Stimulated activated naive B cell treated with anti-CD40 and anti-IgM and Interleukin-4, amounts not matched to agents 10 μg/mL and 1 μg/mL and 100 μg/mL, for 72 hours (primary cell): Measurements from ENCODE around the gene RNF225.
"Not testable (repeated sequence)": the region's sequence is repeated elsewhere in the genome, so short reads cannot be mapped to it uniquely, and the experiment has no call there.

Source experiments
- ATAC-seq, 2 donors: fragments of 150-1000 bp; cut with Tn5 transposase; replicated peaks; 2 replicates each; pipeline ENCODE4 v1.10.0; 2021; ENCODE audit warnings: moderate library complexity in 1 of 2
- DNase-seq: peaks from one replicate; pipeline ENCODE4 v3.0.0; 2021
- H3K27ac Mint-ChIP-seq: one replicate; pipeline ENCODE4 v1.8.0; 2022; ENCODE audit warnings: mild to moderate bottlenecking, mixed read lengths
- H3K27me3 Mint-ChIP-seq, 2 donors: one replicate each; pipeline ENCODE4 v1.8.0; 2022; ENCODE audit warnings: mixed read lengths in 2 of 2
- H3K36me3 Mint-ChIP-seq, 2 donors: one replicate each; pipeline ENCODE4 v1.8.0; 2022; ENCODE audit warnings: mixed read lengths in 2 of 2, mild to moderate bottlenecking in 1 of 2
- H3K4me1 Mint-ChIP-seq, 2 donors: one replicate each; pipeline ENCODE4 v1.8.0; 2022; ENCODE audit warnings: mixed read lengths in 2 of 2, mild to moderate bottlenecking in 1 of 2
- H3K4me3 Mint-ChIP-seq, 2 donors: one replicate each; pipeline ENCODE4 v1.8.0; 2022; ENCODE audit warnings: mild to moderate bottlenecking in 2 of 2, mixed read lengths in 2 of 2, moderate library complexity in 1 of 2
- H3K9me3 Mint-ChIP-seq, 2 donors: one replicate each; pipeline ENCODE4 v1.8.0; 2022; ENCODE audit warnings: mixed read lengths in 2 of 2, mild to moderate bottlenecking in 1 of 2

Gene RNF225

DNA sequence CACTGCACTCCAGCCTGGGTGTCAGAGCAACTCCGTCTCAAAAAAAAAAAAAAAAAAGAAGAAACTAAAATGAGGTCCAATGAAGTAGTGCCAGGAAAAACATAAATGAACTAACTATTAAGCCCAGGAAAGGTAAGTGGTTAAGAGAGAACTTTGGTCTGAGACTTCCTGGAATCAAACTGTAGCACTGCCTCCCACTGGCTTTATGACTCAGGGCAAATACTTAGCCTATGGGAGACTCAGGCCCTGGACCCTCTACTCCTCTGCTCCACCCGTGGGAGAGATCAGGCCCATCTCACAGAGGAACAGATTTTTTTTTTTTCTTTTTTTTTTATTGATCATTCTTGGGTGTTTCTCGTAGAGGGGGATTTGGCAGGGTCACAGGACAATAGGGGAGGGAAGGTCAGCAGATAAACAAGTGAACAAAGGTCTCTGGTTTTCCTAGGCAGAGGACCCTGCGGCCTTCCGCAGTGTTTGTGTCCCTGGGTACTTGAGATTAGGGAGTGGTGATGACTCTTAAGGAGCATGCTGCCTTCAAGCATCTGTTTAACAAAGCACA lies 8.5 kb downstream of the RNF225 start:
- H3K4me3 Mint-ChIP-seq, H3K27ac Mint-ChIP-seq, DNase-seq, H3K27me3 Mint-ChIP-seq, H3K9me3 Mint-ChIP-seq, ATAC-seq: not testable (repeated sequence)
- Mint-ChIP-seq H3K4me1 (peaks cover 30 to 41% of the 10 kb centered on the region in 2 donors), H3K36me3 (peaks cover 0 to 12% of the 10 kb centered on the region in 2 donors)

DNA sequence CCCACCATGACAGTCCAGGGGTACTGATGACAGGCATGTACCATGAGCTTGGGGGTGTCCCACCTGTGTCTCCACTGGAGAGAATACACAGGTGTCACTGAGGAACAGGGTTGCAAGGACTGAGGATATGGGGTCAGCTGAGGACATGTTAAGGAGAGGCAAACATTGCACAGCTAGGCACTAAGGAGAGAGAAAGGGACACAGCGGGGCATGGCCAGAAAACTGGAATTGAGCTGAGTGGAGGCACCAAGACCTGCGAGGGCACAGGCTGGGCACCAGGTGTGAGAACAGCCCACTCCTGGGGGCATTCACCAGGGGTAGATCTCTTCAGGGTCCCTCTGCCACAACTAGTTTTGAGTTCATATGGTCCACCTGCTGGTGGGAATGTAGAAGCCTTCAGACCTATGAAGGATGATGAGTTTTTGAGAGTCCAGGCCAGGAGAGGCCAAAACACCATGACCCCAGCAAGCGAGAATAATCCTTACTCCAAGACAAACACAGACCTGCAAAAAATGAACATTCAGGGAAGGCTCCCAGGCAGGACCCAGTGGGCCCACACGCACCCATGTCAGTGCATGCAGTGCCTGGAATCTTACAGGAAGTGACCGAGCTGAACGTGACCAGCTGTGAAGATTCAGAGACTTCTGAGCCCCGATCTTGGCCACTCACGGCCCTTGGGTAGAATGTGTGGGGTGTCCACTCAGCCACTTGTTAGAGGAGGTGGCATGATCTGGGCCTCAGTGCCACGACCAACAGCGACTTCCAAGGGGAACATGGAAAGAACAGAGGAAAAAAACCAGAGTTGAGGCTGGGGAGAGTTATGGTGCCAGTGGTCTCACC lies 11.6 kb downstream of the RNF225 start:
- ATAC-seq (no peak), DNase-seq (no peak)
- peaks cover 3 to 12% of the 10 kb centered on the region in 2 donors for H3K36me3 Mint-ChIP-seq
- H3K27me3 Mint-ChIP-seq, result no peaks in the 10 kb centered on the region
- H3K9me3 Mint-ChIP-seq, result no peaks in the 10 kb centered on the region
- peak overlapping the region; percentile 89 to 95 for H3K4me3 Mint-ChIP-seq
- peak overlapping the region; percentile 98 for H3K27ac Mint-ChIP-seq
- H3K4me1 Mint-ChIP-seq, result peaks cover 33 to 39% of the 10 kb centered on the region in 2 donors

DNA sequence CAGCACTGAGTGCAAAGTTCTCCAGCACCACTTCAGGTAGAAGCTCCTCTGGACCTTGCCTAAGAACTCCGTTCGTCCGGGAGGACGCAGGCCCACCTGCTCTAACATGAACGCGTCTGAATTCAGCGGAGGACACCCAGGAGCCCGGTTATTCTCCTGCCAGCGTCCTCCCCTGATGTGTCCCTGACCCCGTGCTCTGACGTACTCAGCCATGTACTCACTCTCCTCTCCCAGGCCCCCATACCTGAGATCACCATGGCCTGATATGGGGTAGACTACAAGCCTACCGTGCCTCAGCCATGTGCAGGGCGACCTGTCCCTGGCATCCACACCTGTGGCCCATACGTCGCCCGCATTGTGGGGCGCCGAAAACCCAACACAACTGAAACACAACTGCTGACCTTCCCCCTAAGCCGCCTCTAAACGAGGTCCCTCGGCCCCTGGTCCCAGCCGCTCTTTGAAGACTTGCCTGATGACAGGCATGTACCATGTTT lies 12.2 kb downstream of the RNF225 start:
- Mint-ChIP-seq H3K27me3 (no peaks in the 10 kb centered on the region), H3K9me3 (no peaks in the 10 kb centered on the region)

DNA sequence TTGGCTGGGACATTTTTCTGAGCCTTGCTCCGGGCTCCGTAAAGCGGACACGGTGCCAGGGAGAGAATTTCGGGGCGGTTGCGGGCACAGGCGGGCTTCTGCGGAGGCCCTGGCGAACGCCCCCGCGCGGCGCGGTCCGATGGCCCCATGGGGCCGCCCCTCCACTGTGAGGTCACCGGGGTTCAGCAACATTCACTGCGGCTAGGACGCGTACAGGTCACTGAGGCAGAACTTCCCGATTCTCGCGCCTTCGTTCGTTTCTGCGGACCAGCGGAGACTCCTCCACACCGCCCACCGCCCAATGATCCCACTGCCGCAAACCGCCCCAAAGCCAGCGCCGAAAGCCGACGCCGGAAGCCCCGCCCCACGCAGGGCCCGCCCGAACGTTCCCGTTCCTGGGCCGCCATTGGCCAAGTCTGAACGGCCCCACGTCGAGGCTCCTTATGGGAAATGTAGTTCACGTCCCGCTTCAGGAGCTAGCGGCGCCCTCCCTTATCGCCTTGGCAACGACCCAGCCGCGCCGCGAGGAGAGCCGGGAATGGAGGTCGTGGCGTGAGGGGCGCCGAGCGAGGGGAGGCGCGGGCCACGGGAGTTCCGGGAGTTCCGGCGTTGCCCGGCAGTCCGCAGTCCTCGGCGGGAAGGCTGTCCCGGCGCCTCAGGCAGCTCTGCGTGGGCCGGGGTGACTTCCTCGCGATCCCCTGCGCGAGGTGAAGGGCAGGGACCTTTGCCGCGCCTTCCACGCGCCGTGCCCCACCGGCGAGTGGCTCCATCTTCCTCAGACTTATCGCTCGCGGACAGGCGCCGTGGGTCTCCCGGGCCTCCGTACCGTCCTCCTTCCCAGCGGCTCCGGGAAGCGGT lies 12.9 kb downstream of the RNF225 start, which contains the start of gene ZNF584:
ZNF584 (plus strand) TSS at position 498 of the 858 bp plus-strand sequence. CDS start 499 bp downstream, outside the sequence.
- Mint-ChIP-seq H3K27ac (peak within 1 kb of the TSS; percentile 98), H3K9me3 (no peaks in the 10 kb centered on the region), H3K4me1 (peaks cover 33 to 39% of the 10 kb centered on the region in 2 donors), H3K27me3 (no peaks in the 10 kb centered on the region), H3K4me3 (peak within 1 kb of the TSS; percentile 89 to 95), H3K36me3 (peaks cover 8 to 22% of the 10 kb centered on the region in 2 donors)
- ATAC-seq, result peak; percentile 94
- peak; percentile 94 for DNase-seq

More for the DNA sequence above, 12.2 kb downstream of the RNF225 start:
- Mint-ChIP-seq H3K36me3 (peaks cover 6 to 17% of the 10 kb centered on the region in 2 donors), H3K27ac (peak overlapping the region; percentile 98), H3K4me1 (peaks cover 33 to 39% of the 10 kb centered on the region in 2 donors), H3K4me3 (peak overlapping the region; percentile 89 to 95)
- DNase-seq (no peak), ATAC-seq (peak; percentile 28 to 41)

DNA sequence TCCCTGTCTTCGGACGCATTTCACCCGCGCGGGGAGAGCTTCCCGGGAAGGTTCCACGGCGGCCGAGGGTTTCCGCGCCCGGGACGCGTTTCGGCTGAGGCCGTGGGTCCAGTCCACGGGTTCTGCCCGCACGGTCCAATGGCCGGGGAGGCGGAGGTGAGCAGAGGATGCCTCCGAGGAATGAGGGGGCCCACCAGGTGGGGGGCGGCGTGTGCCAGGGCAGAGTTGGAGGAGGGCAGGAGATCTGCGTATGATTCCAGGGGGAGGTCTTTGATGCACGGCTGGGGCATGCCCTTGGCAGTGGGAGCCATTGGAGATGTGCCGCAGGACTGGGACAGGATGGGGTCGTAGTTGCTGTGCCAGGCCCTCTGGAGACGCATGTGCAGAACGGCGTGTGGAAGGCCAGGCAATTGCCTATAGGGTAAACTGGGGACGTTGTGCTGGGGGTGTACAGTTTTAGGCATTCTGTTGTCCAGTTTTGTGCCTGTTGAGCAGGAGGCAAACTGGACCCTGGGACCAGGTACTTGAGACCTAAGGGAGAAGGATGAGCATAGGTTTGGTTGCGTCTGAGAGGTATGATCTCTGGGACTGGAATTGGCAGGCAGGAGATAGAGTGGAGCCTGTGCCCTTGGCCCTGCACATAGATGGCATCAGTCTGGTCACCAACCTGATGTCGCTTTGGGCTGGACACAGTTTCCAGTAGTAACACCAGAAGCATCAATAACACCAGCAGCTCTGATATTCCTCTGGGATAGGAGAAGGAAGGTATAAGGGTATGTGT lies 13.7 kb downstream of the RNF225 start:
- peak; percentile 17 to 18 for ATAC-seq
- H3K36me3 Mint-ChIP-seq, result peaks cover 8 to 22% of the 10 kb centered on the region in 2 donors
- peak overlapping the region; percentile 78 for H3K27ac Mint-ChIP-seq
- DNase-seq, result no peak
- no peaks in the 10 kb centered on the region for H3K9me3 Mint-ChIP-seq
- peaks cover 32 to 39% of the 10 kb centered on the region in 2 donors for H3K4me1 Mint-ChIP-seq
- H3K4me3 Mint-ChIP-seq, result peak overlapping the region; percentile 89 to 95
- H3K27me3 Mint-ChIP-seq, result no peaks in the 10 kb centered on the region

DNA sequence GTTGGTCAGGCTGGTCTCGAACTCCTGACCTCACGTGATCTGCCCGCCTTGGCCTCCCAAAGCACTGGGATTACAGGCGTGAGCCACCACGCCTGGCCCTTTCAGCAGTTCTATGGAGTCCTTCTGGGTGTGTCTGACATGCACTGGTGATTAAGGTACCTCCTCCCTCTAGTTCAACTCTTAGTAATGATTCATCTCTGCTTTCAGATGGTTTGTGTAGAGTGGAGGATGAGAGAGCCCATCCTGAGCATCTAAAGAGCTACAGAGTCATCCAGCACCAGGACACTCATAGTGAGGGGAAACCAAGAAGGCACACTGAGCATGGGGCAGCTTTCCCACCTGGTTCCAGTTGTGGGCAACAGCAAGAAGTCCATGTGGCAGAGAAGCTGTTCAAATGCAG lies 21.1 kb downstream of the RNF225 start:
- DNase-seq (no peak), ATAC-seq (no peak)
- H3K4me1 Mint-ChIP-seq, result no peaks in the 10 kb centered on the region
- H3K27ac Mint-ChIP-seq, result no peak overlapping the region
- no peaks in the 10 kb centered on the region for H3K27me3 Mint-ChIP-seq
- H3K36me3 Mint-ChIP-seq, result peaks cover 40 to 59% of the 10 kb centered on the region in 2 donors
- H3K9me3 Mint-ChIP-seq, result no peaks in the 10 kb centered on the region
- no peak overlapping the region for H3K4me3 Mint-ChIP-seq

DNA sequence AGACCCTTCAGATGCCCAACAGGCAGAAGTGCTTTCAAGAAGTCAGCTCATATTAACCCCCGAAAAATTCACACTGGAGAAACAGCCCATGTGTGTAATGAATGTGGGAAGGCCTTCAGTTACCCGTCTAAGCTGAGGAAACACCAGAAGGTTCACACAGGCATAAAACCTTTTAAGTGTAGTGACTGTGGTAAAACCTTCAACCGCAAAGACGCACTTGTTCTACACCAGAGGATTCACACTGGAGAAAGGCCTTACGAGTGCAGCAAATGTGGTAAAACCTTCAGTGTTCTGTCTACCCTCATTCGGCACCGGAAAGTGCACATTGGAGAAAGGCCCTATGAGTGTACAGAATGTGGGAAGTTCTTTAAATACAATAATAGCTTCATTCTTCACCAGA lies 21.6 kb downstream of the RNF225 start:
- Mint-ChIP-seq H3K9me3 (no peaks in the 10 kb centered on the region), H3K27ac (no peak overlapping the region), H3K36me3 (peaks cover 41 to 63% of the 10 kb centered on the region in 2 donors), H3K27me3 (no peaks in the 10 kb centered on the region), H3K4me3 (no peak overlapping the region), H3K4me1 (no peaks in the 10 kb centered on the region)
- DNase-seq, result no peak
- ATAC-seq, result no peak

DNA sequence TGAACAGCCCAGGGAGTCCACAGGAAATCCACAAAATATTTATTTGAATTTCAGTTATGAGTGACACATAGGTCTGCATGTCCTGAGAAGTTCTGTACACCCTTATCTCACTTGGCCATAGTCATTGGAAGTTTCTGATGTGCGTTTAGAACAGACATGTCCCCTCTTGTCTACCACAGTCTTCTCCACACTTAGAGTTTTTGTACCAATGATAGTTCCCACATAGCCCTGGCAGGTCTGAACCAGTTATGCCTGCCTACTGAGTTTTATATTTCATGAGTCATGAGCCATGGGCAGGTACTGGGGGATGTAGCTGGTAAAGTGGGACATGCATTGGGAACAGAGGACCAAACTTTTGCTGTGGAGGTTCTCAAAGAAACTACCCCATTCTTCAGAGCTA lies 33.2 kb downstream of the RNF225 start:
- Mint-ChIP-seq H3K27ac (no peak overlapping the region), H3K4me1 (no peaks in the 10 kb centered on the region), H3K9me3 (peaks cover 25 to 32% of the 10 kb centered on the region in 2 donors), H3K36me3 (peaks cover 46 to 71% of the 10 kb centered on the region in 2 donors), H3K4me3 (no peak overlapping the region), H3K27me3 (no peaks in the 10 kb centered on the region)
- DNase-seq (no peak), ATAC-seq (no peak)

DNA sequence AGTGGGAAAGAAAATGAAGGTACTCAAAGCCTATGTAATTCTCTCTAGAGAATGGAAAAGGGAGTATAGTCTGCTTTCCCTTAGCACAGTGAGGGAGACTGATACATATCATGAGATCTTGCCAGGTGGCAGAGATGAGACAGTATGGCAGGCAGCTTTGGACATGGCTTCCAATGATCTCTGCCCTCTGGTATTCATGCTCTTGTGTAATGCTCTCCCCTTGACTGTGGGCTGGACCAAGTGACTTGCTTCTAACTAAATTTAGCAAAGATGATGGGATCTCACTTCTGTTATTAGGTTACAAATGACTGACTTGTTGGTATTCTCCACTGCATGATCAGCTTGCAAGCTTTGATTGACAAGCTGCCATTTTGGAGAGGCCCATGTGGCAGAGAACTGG lies 34.3 kb downstream of the RNF225 start:
- peaks cover 58 to 75% of the 10 kb centered on the region in 2 donors for H3K36me3 Mint-ChIP-seq
- no peak overlapping the region for H3K27ac Mint-ChIP-seq
- no peak overlapping the region for H3K4me3 Mint-ChIP-seq
- H3K4me1 Mint-ChIP-seq, result no peaks in the 10 kb centered on the region
- peak in 1 of 2 donors; percentile 27 for ATAC-seq
- H3K27me3 Mint-ChIP-seq, result no peaks in the 10 kb centered on the region
- H3K9me3 Mint-ChIP-seq, result peaks cover 25 to 32% of the 10 kb centered on the region in 2 donors
- no peak for DNase-seq

DNA sequence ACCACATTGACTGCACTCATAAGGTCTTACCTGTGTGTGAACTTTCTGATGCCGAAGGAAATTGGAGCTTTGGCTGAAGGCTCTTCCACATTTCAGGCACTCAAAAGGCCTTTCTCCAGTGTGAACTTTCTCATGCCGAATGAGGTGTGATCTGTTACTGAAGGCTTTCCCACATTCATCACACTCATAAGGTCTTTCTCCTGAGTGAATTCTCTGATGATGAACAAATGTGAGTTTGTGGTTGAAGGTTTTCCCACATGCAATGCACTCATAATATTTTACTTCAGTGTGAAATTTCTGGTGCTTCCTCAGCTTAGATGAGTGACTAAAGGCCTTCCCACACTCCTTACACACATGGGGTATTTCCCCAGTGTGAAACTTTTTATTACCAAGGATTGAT lies 38.8 kb downstream of the RNF225 start:
- H3K9me3 Mint-ChIP-seq, result peaks cover 32 to 37% of the 10 kb centered on the region in 2 donors
- peak overlapping the region; percentile 25 for H3K27ac Mint-ChIP-seq
- DNase-seq (no peak), ATAC-seq (no peak)
- H3K36me3 Mint-ChIP-seq, result peaks cover 82 to 95% of the 10 kb centered on the region in 2 donors
- no peak overlapping the region for H3K4me3 Mint-ChIP-seq
- H3K27me3 Mint-ChIP-seq, result no peaks in the 10 kb centered on the region
- peaks cover 13 to 20% of the 10 kb centered on the region in 2 donors for H3K4me1 Mint-ChIP-seq

DNA sequence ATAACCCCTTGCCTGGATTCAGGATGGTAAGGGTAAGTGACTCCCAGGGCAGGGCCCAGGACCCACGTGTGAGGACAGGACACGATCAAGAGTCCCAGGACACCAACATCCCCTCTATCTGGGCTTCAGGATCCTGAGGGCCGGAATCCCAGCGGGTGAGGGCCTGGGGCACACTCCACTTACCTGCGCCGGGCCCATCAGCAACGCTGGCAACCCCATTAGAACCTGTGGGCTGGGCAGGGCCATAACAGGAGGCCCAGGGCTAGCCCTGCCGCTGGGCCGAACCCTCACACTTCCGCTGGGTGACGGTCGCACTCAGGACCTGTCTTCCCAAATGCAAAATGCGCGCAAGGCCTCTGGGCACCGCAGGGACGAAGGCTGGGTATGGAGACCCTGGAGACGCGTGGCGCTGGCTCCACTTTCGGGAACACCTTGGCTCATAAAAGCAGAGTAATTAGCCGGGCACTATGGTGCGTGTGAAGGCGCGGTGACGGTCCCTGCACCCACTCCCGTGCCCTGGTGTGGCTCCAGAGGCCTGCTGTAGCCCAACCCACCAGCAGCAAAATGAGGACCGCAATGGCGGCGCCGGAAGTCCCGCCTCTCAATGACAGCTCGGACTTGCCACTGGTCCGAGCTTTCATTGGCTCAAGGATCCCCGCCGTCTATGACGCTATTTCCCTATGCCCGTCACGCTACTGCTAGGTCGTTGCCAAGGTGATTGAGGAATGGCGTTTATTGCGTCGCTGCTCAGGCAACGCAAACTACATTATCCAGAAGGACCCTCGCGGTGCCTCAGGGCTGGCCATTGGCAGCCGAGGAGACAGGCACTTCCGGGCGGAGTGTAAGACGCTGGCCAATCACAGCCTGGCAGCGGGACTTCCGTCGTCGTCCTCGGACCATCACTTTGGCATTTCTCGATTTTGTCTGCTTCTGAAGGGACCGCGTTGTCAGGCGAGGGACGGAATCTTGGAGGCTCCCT lies 44.4 kb downstream of the RNF225 start, which contains the start of gene ZNF132:
ZNF132 (minus strand) TSS at position 578 of the 979 bp plus-strand sequence; CDS start at position 246, 332 bp downstream.
- peak within 1 kb of the TSS; percentile 99 for H3K27ac Mint-ChIP-seq
- H3K4me1 Mint-ChIP-seq, result peaks cover 32 to 44% of the 10 kb centered on the region in 2 donors
- peaks cover 0 to 10% of the 10 kb centered on the region in 2 donors for H3K27me3 Mint-ChIP-seq
- H3K9me3 Mint-ChIP-seq, result peaks cover 36 to 38% of the 10 kb centered on the region in 2 donors
- H3K4me3 Mint-ChIP-seq, result peak within 1 kb of the TSS; percentile 93 to 99
- peak; percentile 97 for DNase-seq
- peak; percentile 98 to 99 for ATAC-seq
- H3K36me3 Mint-ChIP-seq, result peaks cover 54 to 63% of the 10 kb centered on the region in 2 donors

DNA sequence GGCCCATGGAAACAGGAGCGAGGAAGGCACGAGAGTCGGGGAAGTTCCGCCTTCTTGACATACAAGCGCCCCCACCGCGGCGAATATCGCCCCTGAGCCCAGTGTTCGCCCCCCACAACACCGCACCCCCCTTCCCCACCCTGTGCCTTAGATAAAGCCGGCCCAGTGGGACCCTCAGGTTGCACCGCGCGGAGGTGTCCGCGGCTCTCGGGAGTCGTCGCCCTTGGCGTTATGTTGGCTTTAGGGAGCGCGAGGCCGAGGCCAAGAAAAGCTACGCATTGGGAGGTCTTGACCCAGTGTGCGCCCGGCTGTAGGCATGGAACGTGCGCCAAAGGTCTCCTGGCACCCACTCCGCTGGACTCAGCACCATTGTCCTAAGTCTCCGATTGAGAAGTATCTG lies 45.1 kb downstream of the RNF225 start:
- peak overlapping the region; percentile 93 to 99 for H3K4me3 Mint-ChIP-seq
- H3K36me3 Mint-ChIP-seq, result peaks cover 47 to 56% of the 10 kb centered on the region in 2 donors
- peaks cover 0 to 10% of the 10 kb centered on the region in 2 donors for H3K27me3 Mint-ChIP-seq
- H3K27ac Mint-ChIP-seq, result peak overlapping the region; percentile 99
- peaks cover 32 to 44% of the 10 kb centered on the region in 2 donors for H3K4me1 Mint-ChIP-seq
- H3K9me3 Mint-ChIP-seq, result peaks cover 35 to 38% of the 10 kb centered on the region in 2 donors
- ATAC-seq (no peak), DNase-seq (no peak)
